GM19397 (cell line): ENCODE data around the gene ASPG.

Source experiments
- ATAC-seq: cut with Tn5 transposase; IDR thresholded peaks from one replicate; pipeline ENCODE4 v1.9.1; 2021; ENCODE audit warnings: mild to moderate bottlenecking, moderate library complexity; ENCODE audit not compliant: unreplicated experiment

ASPG gene

GRCh38 chr14:104105071-104105821 lies 19.7 kb downstream of the ASPG start:
- ATAC-seq: no peak

DNA sequence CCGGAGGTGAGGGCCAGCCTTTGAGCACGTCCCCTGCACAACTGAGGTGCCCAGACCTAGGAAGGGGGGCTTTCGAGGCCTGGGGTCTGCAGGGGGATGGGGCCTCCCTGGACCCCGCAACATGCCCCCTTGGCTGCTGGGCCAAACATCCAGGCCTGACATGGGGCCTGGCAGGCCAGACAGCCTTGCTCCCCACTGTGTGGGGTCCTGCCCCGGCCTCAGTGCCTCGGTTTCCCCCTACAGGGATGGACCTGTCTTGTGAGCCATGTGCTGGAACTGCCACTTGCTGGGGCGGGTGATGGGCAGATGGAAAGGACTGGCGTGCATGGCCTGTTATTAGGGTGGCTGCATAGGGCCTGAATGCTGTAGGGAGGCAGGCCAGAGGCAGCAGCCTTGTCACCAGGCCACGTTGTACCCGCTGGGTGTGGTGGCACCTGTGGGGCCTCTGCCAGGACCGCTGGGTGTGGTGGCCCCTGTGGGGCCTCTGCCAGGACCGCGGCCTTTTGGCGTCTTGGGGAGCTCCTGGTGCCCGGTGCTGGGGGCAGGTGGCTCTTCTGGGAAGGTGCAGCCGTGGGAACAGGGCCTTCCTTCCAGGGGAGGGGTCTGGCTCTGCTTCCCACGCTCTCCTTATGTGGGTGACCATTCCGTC lies 20.4 kb downstream of the ASPG start:
- ATAC-seq: no peak

DNA sequence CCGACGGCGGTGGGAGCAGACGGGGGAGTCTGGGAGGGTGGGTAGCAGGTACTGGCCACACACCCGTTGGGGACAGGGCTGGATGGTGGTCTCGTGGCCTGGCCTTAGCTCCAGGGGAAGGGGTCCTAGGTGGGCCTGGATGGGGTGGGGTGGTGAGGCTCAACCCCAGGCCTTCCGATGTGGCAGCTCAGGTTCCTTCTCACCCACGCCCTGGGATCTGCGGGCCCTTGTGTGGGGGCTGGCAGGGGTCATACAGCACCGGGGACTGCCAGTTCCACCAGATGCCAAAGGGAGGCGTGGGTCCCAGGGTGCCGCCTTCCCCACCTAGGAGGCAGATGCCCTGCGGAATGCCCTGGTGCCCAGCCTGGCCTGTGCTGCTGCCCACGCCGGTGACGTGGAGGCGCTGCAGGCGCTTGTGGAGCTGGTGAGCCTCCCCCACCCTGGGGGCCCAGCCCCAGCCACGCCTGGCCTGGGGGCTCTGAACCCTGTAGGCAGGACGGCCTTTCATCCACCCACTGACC lies 21.0 kb downstream of the ASPG start:
- ATAC-seq: no peak

- no peak for ATAC-seq
Measured at GRCh38 chr14:104107101-104107581, 21.6 kb downstream of the ASPG start.

- no peak for ATAC-seq
Measured at GRCh38 chr14:104107611-104108569, 22.4 kb downstream of the ASPG start.

DNA sequence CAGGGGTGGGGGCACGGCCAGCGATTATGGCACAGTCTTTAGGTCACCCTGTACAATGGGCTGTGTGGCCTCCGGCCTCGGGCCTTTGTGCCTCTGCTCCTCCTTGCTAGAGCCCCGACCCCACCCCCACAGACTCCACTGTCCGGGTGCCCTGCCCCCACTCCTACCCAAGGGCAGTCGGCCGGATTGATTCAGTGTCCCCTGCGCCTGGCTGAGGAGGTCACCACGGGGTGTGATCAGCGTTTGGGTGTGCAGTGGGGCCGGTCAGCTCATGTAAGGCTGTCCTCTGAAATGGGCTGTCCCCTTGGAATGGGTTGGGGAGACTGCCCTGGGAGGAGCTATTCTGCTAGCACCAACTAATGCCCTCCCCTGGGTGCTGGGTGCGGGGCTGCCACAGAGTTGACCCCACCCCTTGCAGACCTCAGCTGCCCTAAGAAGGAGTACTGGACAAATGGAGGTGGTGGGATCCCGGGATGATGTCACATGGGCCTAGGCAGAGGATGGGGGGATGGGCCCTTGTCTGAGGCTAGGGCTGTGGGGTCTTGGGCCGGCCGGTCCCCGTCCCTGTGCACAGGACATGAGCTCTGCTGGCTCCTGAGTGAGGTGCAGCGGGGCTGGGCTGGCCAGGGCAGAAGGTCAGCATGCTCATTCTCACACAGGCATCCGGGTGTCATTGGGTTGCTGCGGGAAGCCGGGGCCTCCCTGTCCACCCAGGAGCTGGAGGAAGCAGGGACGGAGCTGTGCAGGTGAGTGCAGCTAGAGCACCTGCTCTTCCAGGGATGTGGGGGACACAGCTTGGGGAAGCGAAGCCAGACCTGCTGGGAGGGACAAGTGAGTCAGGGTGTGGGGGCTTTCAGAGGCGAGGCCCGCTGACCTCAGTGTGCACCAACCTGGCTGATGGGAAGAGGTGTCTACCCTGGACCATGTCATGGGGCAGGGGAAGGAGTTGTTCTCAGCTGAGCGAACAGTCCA lies 23.4 kb downstream of the ASPG start:
- ATAC-seq: no peak

- ATAC-seq: no peak
Measured at GRCh38 chr14:104109731-104110361, 24.3 kb downstream of the ASPG start.

DNA sequence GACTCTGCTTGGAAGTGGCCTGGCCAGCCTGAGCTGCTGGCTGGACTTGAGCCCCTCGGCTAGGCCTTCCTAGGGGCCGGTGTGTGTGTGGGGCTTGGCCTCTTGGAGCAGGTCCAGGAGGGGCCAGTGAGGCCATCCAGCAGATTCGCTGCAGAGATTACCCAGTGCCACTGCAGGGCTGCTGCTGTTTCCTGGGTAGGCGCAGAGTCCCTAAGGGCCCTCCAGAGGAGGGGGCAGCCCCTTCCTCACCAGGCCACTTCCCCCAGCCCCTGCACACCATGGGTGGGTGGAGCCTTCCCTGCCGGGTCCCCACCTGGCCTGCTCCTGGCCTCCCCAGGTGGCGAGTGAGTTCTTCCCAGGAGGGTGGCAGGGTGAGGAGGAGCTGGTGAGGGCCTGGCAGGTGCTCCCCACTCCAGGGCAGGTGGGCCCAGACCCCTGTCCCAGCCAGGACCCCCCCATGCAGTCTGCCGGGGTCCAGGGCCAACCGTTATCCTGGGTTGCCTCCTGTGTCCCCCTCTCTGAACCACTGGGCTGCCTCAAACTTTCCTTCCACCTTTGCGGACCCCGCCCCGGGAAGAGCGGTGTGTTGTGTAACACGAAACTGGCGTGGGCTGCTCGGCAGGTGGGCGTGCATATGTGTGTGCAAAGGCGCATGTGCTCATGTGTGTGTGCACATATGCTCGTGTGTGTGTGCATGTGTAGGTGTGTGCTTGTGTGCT lies 25.1 kb downstream of the ASPG start:
- no peak for ATAC-seq

- no peak for ATAC-seq
Measured at GRCh38 chr14:104111301-104112112, 26.0 kb downstream of the ASPG start.

- no peak for ATAC-seq
Measured at GRCh38 chr14:104112113-104112505, 26.6 kb downstream of the ASPG start.

DNA sequence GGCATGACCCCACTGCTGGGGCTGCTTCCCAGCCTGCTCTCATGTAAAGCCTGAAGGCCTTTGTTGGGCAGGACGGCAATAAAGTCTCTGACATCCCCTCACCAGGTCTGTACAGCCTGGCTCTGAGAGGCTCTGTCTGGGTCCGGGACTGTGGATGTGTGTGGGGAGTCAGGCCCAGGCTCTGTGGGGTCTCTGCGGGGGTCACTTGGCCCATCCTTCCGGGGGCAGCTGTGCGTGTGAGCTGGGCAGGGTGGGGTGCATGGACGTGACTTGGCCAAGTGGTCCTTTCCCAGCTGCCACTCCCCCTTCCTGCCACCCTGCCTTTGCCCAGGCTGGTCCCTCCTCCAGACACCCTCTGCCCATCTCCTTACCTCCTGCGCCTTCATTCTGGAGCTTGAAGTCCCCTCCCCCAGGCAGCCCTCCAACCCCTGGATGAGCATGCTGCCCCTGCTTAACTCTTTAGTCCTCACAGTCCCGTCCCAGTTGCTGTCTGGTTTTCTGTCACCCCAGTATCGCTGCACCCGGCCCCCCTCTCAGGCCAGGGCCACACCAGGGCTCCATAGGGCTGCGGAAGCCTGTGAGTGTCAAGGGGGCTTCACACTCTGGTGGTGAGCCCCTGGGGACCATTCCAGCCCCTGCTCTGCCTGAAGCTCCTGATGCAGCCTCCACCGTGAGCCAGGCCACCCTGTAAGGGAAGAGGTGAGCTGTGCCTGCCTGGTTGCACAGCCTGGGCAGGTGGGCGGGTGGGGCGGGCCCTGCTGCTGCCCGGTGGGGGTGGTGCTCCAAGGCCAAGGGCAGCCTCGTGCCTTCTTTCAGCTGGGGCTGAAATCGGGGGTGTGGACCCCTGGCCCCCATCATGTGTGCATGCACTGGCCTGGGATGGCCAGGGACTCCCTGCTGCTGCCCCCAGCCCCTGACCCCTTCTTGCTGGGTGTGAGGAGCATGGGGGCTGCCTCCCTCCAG lies 27.4 kb downstream of the ASPG start:
- no peak for ATAC-seq

GRCh38 chr14:104113631-104114420 lies 28.3 kb downstream of the ASPG start:
- ATAC-seq: no peak

DNA sequence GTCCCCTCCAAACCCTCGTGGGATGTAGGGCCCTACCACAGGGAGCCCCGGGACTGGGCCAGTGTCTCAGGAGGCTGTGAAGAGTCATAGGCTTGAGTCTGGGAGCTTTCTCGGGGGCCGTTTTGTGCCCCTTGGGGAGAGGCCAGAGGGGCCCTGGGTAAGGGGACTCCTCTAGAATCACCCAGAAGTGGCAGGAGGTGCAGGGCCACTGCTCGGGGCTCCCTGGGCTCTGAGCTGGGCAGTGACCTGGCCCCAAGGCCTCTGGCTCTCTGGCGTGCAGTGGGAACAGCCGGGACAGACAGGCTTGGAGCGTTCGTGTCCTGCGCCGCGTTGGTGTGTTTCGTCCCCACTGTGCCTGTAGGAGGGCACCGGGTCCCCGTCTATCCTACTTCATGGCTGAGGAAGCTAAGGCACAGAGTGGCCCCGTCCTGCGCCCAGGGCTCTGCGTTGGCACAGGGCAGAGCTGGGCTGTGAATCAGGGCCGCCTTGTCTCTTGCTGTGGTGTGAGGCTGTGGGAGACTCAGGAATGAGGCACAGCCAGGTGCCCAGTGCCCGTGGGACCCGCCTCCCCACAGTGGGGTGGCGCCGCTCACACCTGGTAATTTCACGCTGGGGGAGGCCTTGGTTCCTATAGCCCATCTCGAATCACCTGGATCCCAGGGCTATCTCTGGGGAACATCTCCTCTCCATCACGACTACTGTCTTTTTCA lies 29.1 kb downstream of the ASPG start:
- no peak for ATAC-seq

DNA sequence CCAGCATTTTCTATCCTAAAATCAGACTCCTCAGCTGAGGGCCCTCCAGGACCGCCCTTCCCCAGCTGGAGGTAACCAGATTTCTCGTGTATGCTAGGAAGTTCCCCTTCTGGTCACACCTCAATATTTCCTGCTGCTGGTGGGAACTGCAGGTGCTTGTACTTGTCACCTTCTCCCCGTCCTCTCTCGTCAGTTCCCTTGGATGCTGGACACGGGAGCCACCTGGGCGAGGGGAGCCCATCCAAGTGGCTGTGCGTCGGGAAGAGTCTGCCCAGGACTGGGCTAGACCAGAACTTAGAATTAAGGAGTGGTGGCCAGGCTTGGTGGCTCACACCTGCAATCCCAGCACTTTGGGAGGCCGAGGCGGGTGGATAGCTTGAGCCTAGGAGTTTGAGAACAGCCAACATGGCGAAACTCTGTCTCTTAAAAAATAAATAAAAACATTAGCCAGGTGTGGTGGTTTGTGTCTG lies 29.7 kb downstream of the ASPG start:
- no peak for ATAC-seq

DNA sequence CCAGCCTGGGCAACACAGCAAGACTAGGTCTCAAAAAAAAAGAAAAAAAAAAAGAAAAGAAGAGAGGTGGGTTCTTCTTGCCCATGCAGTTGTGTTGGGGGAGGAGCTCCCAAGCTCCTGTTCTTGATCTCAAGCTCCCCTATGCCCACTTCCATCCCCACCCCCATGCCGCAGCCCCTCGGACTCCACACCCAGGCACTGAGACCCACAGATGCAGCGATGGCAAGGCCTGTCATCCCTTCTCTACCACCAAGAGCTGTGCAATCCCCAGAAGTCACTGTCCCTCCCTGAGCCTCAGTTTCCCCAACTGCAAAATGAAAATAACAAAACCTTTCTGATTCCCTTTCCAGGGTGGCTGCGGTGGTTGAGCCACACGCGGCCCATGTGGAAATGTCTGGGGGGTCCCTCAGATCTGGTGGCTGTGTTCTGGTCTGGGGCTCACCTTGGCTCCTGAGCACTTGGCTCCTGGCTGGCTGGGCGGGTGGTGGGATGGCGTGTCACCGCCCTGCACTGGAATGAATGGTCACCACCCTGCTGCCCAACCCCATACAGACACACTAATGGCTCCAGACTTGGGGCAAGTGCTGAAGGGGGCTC lies 30.3 kb downstream of the ASPG start:
- no peak for ATAC-seq
